ENCODE measurements around the gene TLE7. TPM values are rescaled to one million over a fixed set of nuclear protein-coding genes. Genes with fewer than 3 reads are reported as not detected.

TLE7 gene
- total and polyA plus RNA-seq, 2 donors from 2014 or later, result not detected

DNA sequence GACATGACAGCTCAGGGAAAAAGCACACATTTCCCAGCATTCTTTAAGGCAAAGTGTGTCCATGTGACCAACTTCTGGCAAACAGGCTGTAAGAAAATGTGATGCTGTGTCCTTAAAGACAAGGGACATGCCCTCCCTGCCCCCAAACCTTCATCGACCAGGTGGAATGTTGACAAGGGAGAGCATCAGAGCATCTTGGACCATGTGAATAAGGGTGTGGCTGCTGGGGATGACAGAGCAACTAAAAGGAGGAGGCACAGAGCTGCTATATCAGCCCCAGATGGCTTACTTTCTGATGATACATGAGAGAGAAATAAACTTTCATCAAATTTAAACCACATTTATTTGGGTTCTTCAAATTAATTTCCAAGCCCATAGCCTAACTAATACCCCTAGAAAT, 22.4 kb upstream of the TLE7 start:
- Histone ChIP-seq H3K27me3 (ENCODE audit: control insufficient read depth, insufficient read depth, low read length) (no peaks in the 10 kb centered on the region), H3K4me1 (ENCODE audit: control insufficient read depth in 2 of 3, insufficient read depth in 2 of 3, low read depth in 1 of 3, low read length in 3 of 3) (peaks cover 0 to 4% (median 4%) of the 10 kb centered on the region in 3 donors), H3K9ac (ENCODE audit: low read length in 3 of 3) (no peak overlapping the region), H3K9me3 (ENCODE audit: control insufficient read depth in 2 of 3, insufficient read depth in 1 of 3, low read length in 3 of 3) (no peaks in the 10 kb centered on the region), H3K27ac (ENCODE audit: low read depth in 2 of 2, low read length in 2 of 2) (no peak overlapping the region), H3K4me3 (ENCODE audit: low read length in 3 of 3) (no peak overlapping the region), H3K36me3 (ENCODE audit: control insufficient read depth in 2 of 3, insufficient read depth in 3 of 3, low read length in 3 of 3) (peaks cover 0 to 1% (median 0%) of the 10 kb centered on the region in 3 donors)
- intact Hi-C loops (cut with DNase I), result no loop called here
- TF ChIP-seq, protein P1, sequence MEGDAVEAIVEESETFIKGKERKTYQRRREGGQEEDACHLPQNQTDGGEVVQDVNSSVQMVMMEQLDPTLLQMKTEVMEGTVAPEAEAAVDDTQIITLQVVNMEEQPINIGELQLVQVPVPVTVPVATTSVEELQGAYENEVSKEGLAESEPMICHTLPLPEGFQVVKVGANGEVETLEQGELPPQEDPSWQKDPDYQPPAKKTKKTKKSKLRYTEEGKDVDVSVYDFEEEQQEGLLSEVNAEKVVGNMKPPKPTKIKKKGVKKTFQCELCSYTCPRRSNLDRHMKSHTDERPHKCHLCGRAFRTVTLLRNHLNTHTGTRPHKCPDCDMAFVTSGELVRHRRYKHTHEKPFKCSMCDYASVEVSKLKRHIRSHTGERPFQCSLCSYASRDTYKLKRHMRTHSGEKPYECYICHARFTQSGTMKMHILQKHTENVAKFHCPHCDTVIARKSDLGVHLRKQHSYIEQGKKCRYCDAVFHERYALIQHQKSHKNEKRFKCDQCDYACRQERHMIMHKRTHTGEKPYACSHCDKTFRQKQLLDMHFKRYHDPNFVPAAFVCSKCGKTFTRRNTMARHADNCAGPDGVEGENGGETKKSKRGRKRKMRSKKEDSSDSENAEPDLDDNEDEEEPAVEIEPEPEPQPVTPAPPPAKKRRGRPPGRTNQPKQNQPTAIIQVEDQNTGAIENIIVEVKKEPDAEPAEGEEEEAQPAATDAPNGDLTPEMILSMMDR (IDR thresholded peaks at IDR 0.05; ENCODE audit: borderline replicate concordance, extremely low read depth, insufficient read depth), result no peak
- DNase-seq (no peak), FAIRE-seq (no peak)

DNA sequence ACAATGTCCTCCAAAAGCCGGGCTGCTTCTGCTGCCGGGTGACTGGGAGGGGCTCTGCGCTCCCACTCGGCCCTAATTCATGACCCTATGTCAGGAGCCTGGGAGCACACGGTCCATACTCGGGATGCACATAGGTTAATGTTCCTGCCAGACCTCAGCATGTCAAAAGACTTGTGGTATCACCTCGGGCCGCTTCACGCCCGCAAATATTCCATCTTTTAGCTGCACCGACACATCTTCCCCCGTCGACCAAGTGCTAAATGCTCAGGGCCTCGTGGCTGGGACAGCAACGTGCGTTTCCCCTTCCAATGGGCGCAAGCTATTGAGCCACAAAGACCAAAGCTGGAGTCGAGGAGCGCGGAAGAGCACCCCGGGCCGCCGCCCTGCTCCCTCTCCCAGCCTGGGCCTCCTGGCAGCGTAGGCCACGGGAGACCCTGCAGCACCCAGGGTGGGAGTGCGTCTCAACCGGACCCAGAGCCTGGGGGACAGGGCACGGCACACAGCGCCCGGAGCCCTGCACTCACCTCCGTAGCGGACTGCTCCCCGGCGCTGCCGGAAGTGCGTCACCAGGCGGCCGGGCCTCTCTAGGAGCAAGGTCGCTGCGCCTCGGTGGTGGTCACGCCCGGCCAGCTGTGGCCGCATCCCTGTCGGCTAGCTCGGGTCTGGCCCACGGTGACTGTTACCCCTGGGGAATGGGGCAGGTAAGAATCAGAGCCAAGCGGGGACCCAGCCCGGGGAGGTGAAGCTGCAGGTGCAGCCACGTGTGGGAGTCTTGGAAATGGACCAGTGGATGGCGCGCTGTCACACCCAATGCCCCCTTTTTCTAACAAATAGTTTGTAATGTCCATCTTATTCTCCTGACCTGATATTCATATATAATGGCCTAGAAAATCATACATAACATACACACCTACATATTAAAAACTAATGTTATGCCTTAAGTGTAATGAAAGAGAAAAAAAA, 20.1 kb upstream of the TLE7 start, which contains the start of gene ZNF23:
Gene ZNF23, minus strand, starts transcription at position 562 of the 963 bp plus-strand sequence. CDS start 5,451 bp downstream, outside the sequence.
- Histone ChIP-seq H3K27me3 (ENCODE audit: control insufficient read depth, insufficient read depth, low read length) (no peaks in the 10 kb centered on the region), H3K9ac (ENCODE audit: low read length in 3 of 3) (peak within 1 kb of the TSS; percentile 81 to 99 (median 96)), H3K4me1 (ENCODE audit: control insufficient read depth in 2 of 3, insufficient read depth in 2 of 3, low read depth in 1 of 3, low read length in 3 of 3) (peaks cover 0 to 4% (median 4%) of the 10 kb centered on the region in 3 donors), H3K4me3 (ENCODE audit: low read length in 3 of 3) (peak within 1 kb of the TSS; percentile 83 to 99 (median 99)), H3K27ac (ENCODE audit: low read depth in 2 of 2, low read length in 2 of 2) (peak within 1 kb of the TSS; percentile 80), H3K36me3 (ENCODE audit: control insufficient read depth in 2 of 3, insufficient read depth in 3 of 3, low read length in 3 of 3) (no peaks in the 10 kb centered on the region), H3K9me3 (ENCODE audit: control insufficient read depth in 2 of 3, insufficient read depth in 1 of 3, low read length in 3 of 3) (no peaks in the 10 kb centered on the region)
- DNase-seq, result peak; percentile 89 to 96 (median 89)
- intact Hi-C loops (cut with DNase I), result no loop called here
- FAIRE-seq, result no peak
- TF ChIP-seq, protein P1 (IDR thresholded peaks at IDR 0.05; ENCODE audit: borderline replicate concordance, extremely low read depth, insufficient read depth), result peak; percentile 21

DNA sequence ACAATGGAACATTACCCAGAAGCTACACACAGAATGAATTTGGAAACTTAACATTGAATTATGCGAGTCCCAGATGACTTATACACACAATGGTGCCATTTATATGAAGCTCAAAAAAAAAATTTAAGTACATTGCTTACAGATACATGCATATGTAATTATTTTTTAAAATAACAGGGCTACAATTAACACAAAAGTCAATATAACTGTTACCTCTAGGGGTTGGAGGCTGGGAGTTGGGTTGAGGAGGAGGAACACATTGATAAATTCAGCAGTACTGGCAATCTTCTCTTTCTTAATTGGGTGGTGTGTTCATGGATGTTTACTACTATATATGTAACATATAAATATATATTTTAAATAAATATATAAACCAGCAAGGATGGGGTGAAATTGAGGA, 19.1 kb upstream of the TLE7 start:
- Histone ChIP-seq H3K4me1 (ENCODE audit: control insufficient read depth in 2 of 3, insufficient read depth in 2 of 3, low read depth in 1 of 3, low read length in 3 of 3) (peaks cover 0 to 4% (median 4%) of the 10 kb centered on the region in 3 donors), H3K9ac (ENCODE audit: low read length in 3 of 3) (no peak overlapping the region), H3K27me3 (ENCODE audit: control insufficient read depth, insufficient read depth, low read length) (no peaks in the 10 kb centered on the region), H3K36me3 (ENCODE audit: control insufficient read depth in 2 of 3, insufficient read depth in 3 of 3, low read length in 3 of 3) (peaks cover 0 to 4% (median 0%) of the 10 kb centered on the region in 3 donors), H3K27ac (ENCODE audit: low read depth in 2 of 2, low read length in 2 of 2) (no peak overlapping the region), H3K9me3 (ENCODE audit: control insufficient read depth in 2 of 3, insufficient read depth in 1 of 3, low read length in 3 of 3) (no peaks in the 10 kb centered on the region), H3K4me3 (ENCODE audit: low read length in 3 of 3) (peak overlapping the region in 2 of 3 donors; percentile 99)
- TF ChIP-seq, protein P1 (IDR thresholded peaks at IDR 0.05; ENCODE audit: borderline replicate concordance, extremely low read depth, insufficient read depth), result no peak
- DNase-seq (no peak), FAIRE-seq (no peak)
- intact Hi-C loops (cut with DNase I), result no loop called here

Measured in kidney (tissue), 14 donors.